ENCODE results near the gene FBXO2.

FBXO2 gene

GRCh38 chr1:11691928-11692711 lies 37.9 kb upstream of the FBXO2 start:
- ATAC-seq = no peak
- TF ChIP-seq CSRNP3 (CRISPR knock-in tag; IDR thresholded peaks at IDR 0.05) (no peak), SNAI2 (CRISPR knock-in tag; IDR thresholded peaks at IDR 0.05) (no peak), ISL1 (CRISPR knock-in tag; IDR thresholded peaks at IDR 0.05) (no peak), PPARA (CRISPR knock-in tag; IDR thresholded peaks at IDR 0.05; ENCODE audit: borderline replicate concordance) (no peak), ARNTL (CRISPR knock-in tag; IDR thresholded peaks at IDR 0.05; ENCODE audit: borderline replicate concordance, low read depth) (no peak), ZNF8 (CRISPR knock-in tag; IDR thresholded peaks at IDR 0.05) (no peak)

GRCh38 chr1:11691302-11691914 lies 37.2 kb upstream of the FBXO2 start, which contains the start of gene DRAXIN:
Gene DRAXIN, plus strand, starts transcription at chr1:11691710. Its CDS starts 14,549 bp downstream, at chr1:11706259.
- no peak for TF ChIP-seq ZFP30 (CRISPR knock-in tag; IDR thresholded peaks at IDR 0.05)
- TF ChIP-seq ESRRG (CRISPR knock-in tag; IDR thresholded peaks at IDR 0.05) = no peak
- no peak for TF ChIP-seq TOX (CRISPR knock-in tag; IDR thresholded peaks at IDR 0.05; ENCODE audit: borderline replicate concordance)
- no peak for TF ChIP-seq TCF4 (CRISPR knock-in tag; IDR thresholded peaks at IDR 0.05; ENCODE audit: borderline replicate concordance)
- TF ChIP-seq ZNF8 (CRISPR knock-in tag; IDR thresholded peaks at IDR 0.05) = no peak
- no peak for TF ChIP-seq ARNTL (CRISPR knock-in tag; IDR thresholded peaks at IDR 0.05; ENCODE audit: borderline replicate concordance, low read depth)
- TF ChIP-seq POU6F1 (CRISPR knock-in tag; IDR thresholded peaks at IDR 0.05; ENCODE audit: borderline replicate concordance, low read depth) = no peak
- no peak for TF ChIP-seq ZNF70 (CRISPR knock-in tag; IDR thresholded peaks at IDR 0.05)
- TF ChIP-seq CSDC2 (CRISPR knock-in tag; IDR thresholded peaks at IDR 0.05) = no peak
- no peak for TF ChIP-seq SNAI2 (CRISPR knock-in tag; IDR thresholded peaks at IDR 0.05)
- no peak for TF ChIP-seq GLIS3 (CRISPR knock-in tag; IDR thresholded peaks at IDR 0.05)
- TF ChIP-seq CREB5 (CRISPR knock-in tag; IDR thresholded peaks at IDR 0.05; ENCODE audit: low read depth) = no peak
- no peak for TF ChIP-seq RARB (CRISPR knock-in tag; IDR thresholded peaks at IDR 0.05)
- TF ChIP-seq TSHZ2 (CRISPR knock-in tag; IDR thresholded peaks at IDR 0.05) = no peak
- TF ChIP-seq ISL1 (CRISPR knock-in tag; IDR thresholded peaks at IDR 0.05) = no peak
- no peak for TF ChIP-seq ZC3H10 (CRISPR knock-in tag; IDR thresholded peaks at IDR 0.05)
- no peak for TF ChIP-seq CSRNP3 (CRISPR knock-in tag; IDR thresholded peaks at IDR 0.05)
- TF ChIP-seq ZFP3 (CRISPR knock-in tag; IDR thresholded peaks at IDR 0.05) = no peak
- no peak for TF ChIP-seq PATZ1 (CRISPR knock-in tag; IDR thresholded peaks at IDR 0.05; ENCODE audit: borderline replicate concordance)
- no peak for ATAC-seq
